CD4-positive, alpha-beta memory T cell (primary cell): ENCODE results near the gene MYO18B. TPM values are rescaled to one million over a fixed set of nuclear protein-coding genes. Genes with fewer than 3 reads are reported as not detected.

Experiments
- CTCF ChIA-PET: fragments of 350-600 bp; sonication (Branson Sonifier 250); formaldehyde crosslinking; loops from one replicate; lab custom pipeline; 2021; ENCODE audit warnings: inconsistent platforms; ENCODE audit not compliant: partially characterized antibody; lab: Charles Lee
- POLR2A ChIA-PET: fragments of 350-600 bp; sonication (Branson Sonifier 250); formaldehyde crosslinking; loops from one replicate; lab custom pipeline; 2021; ENCODE audit not compliant: partially characterized antibody; lab: Charles Lee
- DNase-seq, 5 donors: peaks; one replicate each; pipeline versions ENCODE4 v3.0.0 to v3.0.0-alpha.2; 2020 to 2022; ENCODE audit warnings: mixed read lengths in 1 of 5
- H3K27ac ChIP-seq: one replicate; pipeline ENCODE4 v1.7.0; 2013; ENCODE audit warnings: low read depth, low read length
- H3K27me3 ChIP-seq: 2 replicates; pipeline ENCODE4 v1.7.0; 2013; ENCODE audit warnings: mild to moderate bottlenecking, low read length, moderate library complexity; ENCODE audit not compliant: insufficient read depth
- H3K36me3 ChIP-seq: 2 replicates; pipeline ENCODE4 v1.7.0; 2013; ENCODE audit warnings: mild to moderate bottlenecking, low read length, moderate library complexity; ENCODE audit not compliant: insufficient read depth
- H3K4me1 ChIP-seq: 2 replicates; pipeline ENCODE4 v1.7.0; 2013; ENCODE audit warnings: mild to moderate bottlenecking, low read length, moderate library complexity; ENCODE audit not compliant: insufficient read depth
- H3K4me3 ChIP-seq, 2 donors: one replicate each; pipeline ENCODE4 v1.7.0; 2013; ENCODE audit warnings: low read length in 2 of 2, mild to moderate bottlenecking in 1 of 2
- H3K9me3 ChIP-seq, 2 donors: one replicate each; pipeline ENCODE4 v1.7.0; 2013; ENCODE audit warnings: low read length in 2 of 2, control low read depth in 1 of 2; ENCODE audit not compliant: control insufficient read depth in 1 of 2
- H3K27ac Mint-ChIP-seq, 7 donors: one replicate each; pipeline ENCODE4 v1.8.0; 2020 to 2021; ENCODE audit warnings: mixed read lengths in 7 of 7, mild to moderate bottlenecking in 6 of 7, inconsistent platforms in 3 of 7, moderate library complexity in 3 of 7
- H3K27me3 Mint-ChIP-seq, 2 donors: one replicate each; pipeline ENCODE4 v1.8.0; 2020 to 2021; ENCODE audit warnings: mixed read lengths in 2 of 2
- H3K36me3 Mint-ChIP-seq, 2 donors: one replicate each; pipeline ENCODE4 v1.8.0; 2020 to 2021; ENCODE audit warnings: mixed read lengths in 2 of 2, inconsistent platforms in 1 of 2, mild to moderate bottlenecking in 1 of 2
- H3K4me1 Mint-ChIP-seq, 4 donors: one replicate each; pipeline ENCODE4 v1.8.0; 2020 to 2021; ENCODE audit warnings: mixed read lengths in 4 of 4, mild to moderate bottlenecking in 1 of 4
- H3K4me3 Mint-ChIP-seq, 8 donors: one replicate each; pipeline ENCODE4 v1.8.0; 2020 to 2021; ENCODE audit warnings: mixed read lengths in 8 of 8, mild to moderate bottlenecking in 7 of 8, moderate library complexity in 6 of 8, inconsistent platforms in 3 of 8
- H3K9me3 Mint-ChIP-seq, 8 donors: one replicate each; pipeline ENCODE4 v1.8.0; 2020 to 2021; ENCODE audit warnings: mixed read lengths in 8 of 8, mild to moderate bottlenecking in 5 of 8, inconsistent platforms in 3 of 8, moderate library complexity in 1 of 8
- intact Hi-C: fragments of 100-400 bp; cut with micrococcal nuclease; formaldehyde crosslinking; loops from one replicate; pipeline ENCODE4 v1.15.1; 2023
- polyA plus RNA-seq, 2 donors: library from polyadenylated mRNA; unstranded; fragments of 300-500 nt; fragmentation: Illumina TruSeq; gene quantifications; one replicate each; pipeline ENCODE4 v1.2.3, GENCODE V29; 2021
- total RNA-seq, 2 experiments: library from RNA; stranded (reverse); gene quantifications; one replicate each; pipeline ENCODE4 v1.2.3, GENCODE V29; 2021

MYO18B gene
- total and polyA plus RNA-seq, 4 experiments from 2014 or later = 0.02 to 0.26 (median 0.19) TPM; not detected in 1

DNA sequence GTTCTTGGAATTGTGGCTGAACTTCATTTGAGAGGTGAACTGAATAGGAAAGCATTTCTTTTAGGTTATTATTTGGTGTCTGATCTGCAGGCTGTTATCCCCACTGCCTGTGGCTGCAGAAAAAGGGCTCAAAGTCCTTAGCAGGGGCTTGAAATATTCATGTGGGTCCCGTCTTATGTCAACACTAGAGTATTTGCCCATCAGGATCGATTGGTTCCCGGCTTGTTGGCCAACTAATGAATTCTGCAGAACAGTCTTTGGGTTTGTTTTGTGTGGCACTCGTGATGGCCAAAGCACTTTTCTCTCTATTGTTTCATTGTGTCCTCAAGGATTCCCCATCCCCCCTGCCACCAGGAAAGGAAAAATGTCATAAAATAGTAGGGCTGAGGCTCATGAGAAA is 211.9 kb downstream of the MYO18B start:
- Histone ChIP-seq H3K36me3 (no peaks in the 10 kb centered on the region), H3K4me1 (no peaks in the 10 kb centered on the region), H3K27me3 (no peaks in the 10 kb centered on the region), H3K9me3 (no peaks in the 10 kb centered on the region), H3K4me3 (no peak overlapping the region), H3K27ac (no peak overlapping the region)
- H3K27ac Mint-ChIP-seq = no peak overlapping the region
- no peak overlapping the region for H3K4me3 Mint-ChIP-seq
- H3K9me3 Mint-ChIP-seq = peaks cover 0 to 2% (median 0%) of the 10 kb centered on the region in 8 donors
- peaks cover 0 to 4% of the 10 kb centered on the region in 2 donors for H3K27me3 Mint-ChIP-seq
- CTCF ChIA-PET = no interaction called here
- DNase-seq = no peak
- no peaks in the 10 kb centered on the region for H3K4me1 Mint-ChIP-seq
- intact Hi-C loops = no loop called here
- POLR2A ChIA-PET = no interaction called here
- H3K36me3 Mint-ChIP-seq = no peaks in the 10 kb centered on the region

DNA sequence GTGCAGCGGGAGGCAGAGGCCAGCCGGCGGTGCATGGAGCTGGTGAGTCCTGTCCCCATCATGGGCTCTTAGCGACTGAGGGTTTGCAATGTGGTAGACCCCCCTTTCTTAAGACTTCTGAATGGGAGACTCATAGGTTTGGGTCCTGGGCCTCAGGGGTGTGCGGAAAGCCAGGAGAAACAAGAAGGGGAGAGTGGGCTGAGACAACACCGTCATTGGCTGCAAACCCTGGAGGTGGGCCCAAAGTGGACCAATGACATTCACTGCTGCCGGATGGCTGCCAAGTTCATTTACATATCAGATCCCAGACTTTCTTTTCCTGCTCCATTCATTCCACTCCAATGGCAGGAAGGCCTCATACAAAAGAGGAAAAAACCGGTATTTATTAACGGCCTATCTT is 213.3 kb downstream of the MYO18B start:
- no peak overlapping the region for H3K27ac ChIP-seq
- no peaks in the 10 kb centered on the region for H3K9me3 ChIP-seq
- no peak overlapping the region for H3K27ac Mint-ChIP-seq
- peaks cover 0 to 4% of the 10 kb centered on the region in 2 donors for H3K27me3 Mint-ChIP-seq
- ChIA-PET POLR2A (no interaction called here), CTCF (no interaction called here)
- H3K36me3 ChIP-seq = no peaks in the 10 kb centered on the region
- H3K36me3 Mint-ChIP-seq = no peaks in the 10 kb centered on the region
- no peaks in the 10 kb centered on the region for H3K9me3 Mint-ChIP-seq
- no peak overlapping the region for H3K4me3 ChIP-seq
- no peaks in the 10 kb centered on the region for H3K27me3 ChIP-seq
- intact Hi-C loops = no loop called here
- H3K4me1 ChIP-seq = no peaks in the 10 kb centered on the region
- H3K4me3 Mint-ChIP-seq = no peak overlapping the region
- H3K4me1 Mint-ChIP-seq = no peaks in the 10 kb centered on the region
- no peak for DNase-seq

DNA sequence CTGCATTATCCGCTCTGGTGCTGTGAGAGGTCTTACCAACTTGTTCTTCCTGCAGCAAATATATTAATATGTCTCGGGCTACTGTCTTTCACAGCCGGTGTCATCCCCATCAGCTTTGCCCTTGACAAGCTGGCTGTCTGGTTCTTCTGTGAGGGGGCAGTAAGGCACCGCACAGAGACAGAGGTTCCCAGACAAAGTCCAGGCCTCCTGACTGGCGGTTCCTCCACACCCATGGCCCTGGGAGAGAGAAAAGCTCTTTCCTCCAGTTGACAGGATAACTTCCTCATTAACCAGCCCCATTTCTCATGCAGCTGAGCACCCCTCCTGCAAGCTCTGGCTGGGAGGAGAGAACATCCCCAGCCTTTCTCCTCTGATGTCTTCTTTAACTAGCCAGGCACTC is 214.8 kb downstream of the MYO18B start:
- Histone ChIP-seq H3K4me1 (no peaks in the 10 kb centered on the region), H3K36me3 (no peaks in the 10 kb centered on the region), H3K4me3 (no peak overlapping the region), H3K9me3 (no peaks in the 10 kb centered on the region), H3K27me3 (no peaks in the 10 kb centered on the region), H3K27ac (no peak overlapping the region)
- Mint-ChIP-seq H3K36me3 (no peaks in the 10 kb centered on the region), H3K27ac (no peak overlapping the region), H3K9me3 (peaks cover 0 to 2% (median 0%) of the 10 kb centered on the region in 8 donors), H3K4me1 (no peaks in the 10 kb centered on the region), H3K4me3 (no peak overlapping the region), H3K27me3 (peaks cover 2 to 3% of the 10 kb centered on the region in 2 donors)
- CTCF ChIA-PET = no interaction called here
- intact Hi-C loops = no loop called here
- DNase-seq = no peak
- POLR2A ChIA-PET = no interaction called here

- Histone ChIP-seq H3K27me3 (no peaks in the 10 kb centered on the region), H3K27ac (no peak overlapping the region), H3K4me3 (no peak overlapping the region), H3K36me3 (no peaks in the 10 kb centered on the region), H3K9me3 (peaks cover 0 to 4% of the 10 kb centered on the region in 2 donors), H3K4me1 (no peaks in the 10 kb centered on the region)
- intact Hi-C loops = no loop called here
- H3K27ac Mint-ChIP-seq = no peak overlapping the region
- no peak overlapping the region for H3K4me3 Mint-ChIP-seq
- CTCF ChIA-PET = no interaction called here
- H3K9me3 Mint-ChIP-seq = peaks cover 0 to 16% (median 10%) of the 10 kb centered on the region in 8 donors
- no peaks in the 10 kb centered on the region for H3K4me1 Mint-ChIP-seq
- POLR2A ChIA-PET = no interaction called here
- H3K36me3 Mint-ChIP-seq = no peaks in the 10 kb centered on the region
- H3K27me3 Mint-ChIP-seq = peaks cover 2 to 3% of the 10 kb centered on the region in 2 donors
- no peak for DNase-seq
Measured at GRCh38 chr22:25959818-25960774, 218.1 kb downstream of the MYO18B start.

DNA sequence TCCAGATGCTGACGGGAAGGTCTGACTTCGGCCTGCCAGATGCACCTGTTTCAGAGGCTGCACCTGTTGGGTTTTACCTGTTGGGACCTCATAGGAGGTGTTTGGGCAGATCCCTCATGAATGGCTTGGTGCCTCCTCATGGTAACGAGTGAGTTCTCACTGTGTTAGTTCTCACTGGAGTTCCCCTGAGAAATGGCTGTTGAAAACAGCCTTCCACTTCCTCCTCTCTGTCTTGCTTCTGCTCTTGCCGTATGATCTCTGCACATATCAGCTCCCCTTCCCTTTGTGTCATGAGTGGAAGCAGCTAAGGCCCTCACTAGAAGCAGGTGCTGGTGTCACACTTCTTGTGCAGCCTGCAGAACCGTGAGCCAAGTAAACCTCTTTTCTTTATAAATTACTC is 219.7 kb downstream of the MYO18B start:
- peaks cover 0 to 16% (median 10%) of the 10 kb centered on the region in 8 donors for H3K9me3 Mint-ChIP-seq
- H3K4me1 Mint-ChIP-seq = peaks cover 0 to 4% (median 1%) of the 10 kb centered on the region in 4 donors
- peak overlapping the region in 1 of 7 donors; percentile 85 for H3K27ac Mint-ChIP-seq
- peaks cover 0 to 4% of the 10 kb centered on the region in 2 donors for H3K9me3 ChIP-seq
- no peaks in the 10 kb centered on the region for H3K36me3 ChIP-seq
- no peaks in the 10 kb centered on the region for H3K27me3 ChIP-seq
- CTCF ChIA-PET = no interaction called here
- no peak for DNase-seq
- no peak overlapping the region for H3K4me3 Mint-ChIP-seq
- H3K36me3 Mint-ChIP-seq = no peaks in the 10 kb centered on the region
- peaks cover 4% of the 10 kb centered on the region in 2 donors for H3K27me3 Mint-ChIP-seq
- no peak overlapping the region for H3K27ac ChIP-seq
- intact Hi-C loops = no loop called here
- H3K4me1 ChIP-seq = no peaks in the 10 kb centered on the region
- no peak overlapping the region for H3K4me3 ChIP-seq
- POLR2A ChIA-PET = no interaction called here

DNA sequence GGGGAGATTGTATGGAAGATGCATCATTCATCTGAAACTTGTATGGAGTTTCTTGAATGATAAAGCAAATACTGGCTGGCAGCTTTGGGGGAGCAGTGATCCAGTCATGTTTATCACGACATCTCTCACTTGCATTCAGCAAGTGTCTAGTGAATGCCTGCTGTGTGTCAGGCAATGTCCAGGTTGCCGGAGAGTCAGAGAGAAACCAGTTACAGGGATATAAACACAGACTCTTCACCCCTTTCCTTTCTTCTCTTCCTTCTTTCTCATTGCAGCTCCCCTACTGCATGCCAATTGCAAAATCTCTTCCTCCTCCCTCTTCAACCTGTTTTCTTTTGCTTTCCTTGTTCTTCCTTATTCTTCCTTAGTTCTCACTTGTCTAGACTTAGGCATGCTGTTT is 220.7 kb downstream of the MYO18B start:
- H3K27ac Mint-ChIP-seq = no peak overlapping the region
- no peak overlapping the region for H3K4me3 Mint-ChIP-seq

GRCh38 chr22:25964961-25965730 is 223.2 kb downstream of the MYO18B start:
- Mint-ChIP-seq H3K27ac (no peak overlapping the region), H3K4me1 (peaks cover 0 to 7% (median 1%) of the 10 kb centered on the region in 4 donors), H3K4me3 (no peak overlapping the region), H3K27me3 (peaks cover 4% of the 10 kb centered on the region in 2 donors), H3K9me3 (peaks cover 0 to 16% (median 10%) of the 10 kb centered on the region in 8 donors), H3K36me3 (no peaks in the 10 kb centered on the region)
- intact Hi-C loops = no loop called here
- H3K36me3 ChIP-seq = no peaks in the 10 kb centered on the region
- H3K27me3 ChIP-seq = no peaks in the 10 kb centered on the region
- peaks cover 0 to 4% of the 10 kb centered on the region in 2 donors for H3K9me3 ChIP-seq
- H3K4me3 ChIP-seq = no peak overlapping the region
- no peak overlapping the region for H3K27ac ChIP-seq
- H3K4me1 ChIP-seq = no peaks in the 10 kb centered on the region
- POLR2A ChIA-PET = no interaction called here
- CTCF ChIA-PET = no interaction called here
- no peak for DNase-seq

More for the DNA sequence above, 220.7 kb downstream of the MYO18B start:
- Histone ChIP-seq H3K36me3 (no peaks in the 10 kb centered on the region), H3K9me3 (peaks cover 0 to 4% of the 10 kb centered on the region in 2 donors), H3K4me3 (no peak overlapping the region), H3K27ac (no peak overlapping the region), H3K4me1 (no peaks in the 10 kb centered on the region), H3K27me3 (no peaks in the 10 kb centered on the region)
- CTCF ChIA-PET = no interaction called here
- intact Hi-C loops = no loop called here
- DNase-seq = no peak
- H3K36me3 Mint-ChIP-seq = no peaks in the 10 kb centered on the region
- POLR2A ChIA-PET = no interaction called here
- H3K27me3 Mint-ChIP-seq = peaks cover 2 to 4% of the 10 kb centered on the region in 2 donors
- peaks cover 0 to 7% (median 1%) of the 10 kb centered on the region in 4 donors for H3K4me1 Mint-ChIP-seq
- peaks cover 0 to 16% (median 10%) of the 10 kb centered on the region in 8 donors for H3K9me3 Mint-ChIP-seq
